ENCODE measurements around the gene RERG.

The RERG gene

GRCh38 chr12:15216036-15216889 lies 5.0 kb downstream of the RERG start:
- no peak for DNase-seq

DNA sequence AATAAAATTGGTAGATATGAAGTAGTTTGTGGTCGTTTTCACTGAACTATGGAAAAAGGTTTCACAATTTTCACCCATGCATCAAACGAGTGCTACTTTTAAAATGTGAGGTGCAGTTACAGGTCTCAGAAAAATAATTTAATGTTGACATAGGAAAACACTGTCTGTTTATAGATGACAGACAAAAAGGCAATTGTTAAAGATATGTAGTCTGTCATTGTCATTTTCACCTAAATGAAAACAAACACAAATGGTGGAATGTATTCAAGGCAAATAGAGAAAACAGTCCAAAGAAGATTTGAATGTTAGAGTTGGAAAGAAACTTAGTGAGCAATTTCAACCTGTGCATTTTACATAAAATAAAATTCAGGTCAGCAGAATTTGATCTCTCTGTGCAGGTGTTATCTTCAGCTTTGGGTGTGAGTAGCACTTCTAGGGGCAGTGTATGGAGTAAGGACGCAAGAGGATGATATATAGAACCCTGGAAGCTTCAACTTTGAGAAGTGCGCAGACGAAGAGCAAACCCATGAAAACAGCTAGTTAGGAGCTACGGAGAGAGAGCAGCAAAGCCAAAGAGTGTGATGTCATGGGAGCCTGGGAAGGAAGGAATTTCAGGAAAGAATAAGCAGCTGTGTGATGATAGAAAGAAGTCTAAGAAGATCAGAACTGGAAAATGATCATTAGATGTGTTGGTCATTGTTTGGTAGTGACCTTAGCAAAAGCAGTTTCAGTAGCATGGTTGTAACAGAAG lies 6.2 kb downstream of the RERG start:
- no peak for DNase-seq

- no peak for DNase-seq
These were observed 8.3 kb downstream of the RERG start for GRCh38 chr12:15212930-15213329.

DNA sequence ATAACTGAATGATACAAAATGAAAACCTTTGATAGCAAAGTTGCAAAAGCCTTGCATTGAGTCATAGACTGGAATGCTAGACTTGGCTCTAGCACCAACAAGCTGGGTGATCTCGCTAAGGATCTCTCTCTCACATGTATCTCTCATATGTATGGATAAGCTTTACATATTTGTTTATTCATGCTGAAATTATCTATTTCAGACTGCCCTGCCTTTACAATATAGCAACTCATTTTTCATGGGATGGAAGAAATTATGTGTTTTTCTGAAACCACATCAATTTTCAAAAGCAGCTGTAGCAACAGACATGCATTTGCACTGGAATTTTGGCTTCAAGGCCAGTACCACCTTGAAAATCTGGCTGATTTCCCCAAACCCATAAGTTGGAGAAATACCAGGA lies 11.4 kb downstream of the RERG start:
- no peak for DNase-seq

GRCh38 chr12:15208871-15209656 lies 12.2 kb downstream of the RERG start:
- DNase-seq, result no peak

GRCh38 chr12:15208140-15208539 lies 13.1 kb downstream of the RERG start:
- DNase-seq, result no peak

GRCh38 chr12:15206831-15207389 lies 14.3 kb downstream of the RERG start:
- no peak for DNase-seq

DNA sequence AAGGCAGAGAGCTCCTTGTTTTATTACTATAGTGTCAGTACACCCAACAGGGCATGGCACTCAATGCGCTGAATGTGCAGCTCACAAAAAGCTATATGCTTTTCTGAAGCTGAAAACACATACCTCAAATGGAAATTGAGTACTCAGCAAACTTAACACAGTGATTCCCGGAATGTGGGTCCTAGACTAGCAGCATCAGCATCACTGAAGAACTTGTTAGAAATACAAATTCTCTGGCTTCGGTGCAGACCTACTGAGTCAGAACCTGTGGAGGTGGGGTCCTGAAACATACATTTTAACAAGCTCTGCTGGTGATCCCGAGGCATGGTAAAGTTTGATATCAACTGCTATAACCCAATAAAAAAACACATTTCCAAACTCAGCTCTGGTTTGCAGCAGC lies 14.9 kb downstream of the RERG start:
- DNase-seq, result no peak

DNA sequence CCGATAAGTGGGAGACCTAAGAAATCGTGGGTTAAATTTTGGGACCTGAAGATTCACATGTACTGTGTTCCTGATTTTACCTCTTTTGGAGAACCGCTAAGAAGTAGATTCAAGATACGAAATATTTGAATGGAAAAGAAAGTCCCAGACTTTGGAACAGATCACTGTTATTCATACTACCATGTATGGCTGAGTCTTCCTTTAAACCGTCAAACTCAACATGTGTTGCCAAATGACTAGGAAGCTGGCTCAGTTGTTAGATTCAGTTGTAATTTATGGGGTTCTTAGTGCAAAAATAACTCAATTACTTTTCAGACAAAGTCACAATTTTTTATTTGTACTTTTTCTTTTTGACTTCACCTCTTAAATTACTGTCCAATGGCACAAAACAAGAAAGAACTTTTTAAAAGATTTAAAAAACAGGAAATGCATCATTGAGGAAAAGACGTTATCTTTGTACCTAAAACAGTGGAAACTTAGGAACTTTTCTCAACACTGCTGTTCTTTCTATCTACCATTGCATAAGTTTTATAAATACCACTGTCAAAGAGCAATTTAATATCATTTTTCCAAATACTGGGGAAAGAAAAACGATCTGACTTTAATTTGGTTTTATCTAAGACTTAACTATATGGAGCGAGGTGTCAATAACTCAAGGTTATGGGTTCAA lies 15.7 kb downstream of the RERG start:
- DNase-seq, result no peak

GRCh38 chr12:15201456-15201855 lies 19.8 kb downstream of the RERG start:
- no peak for DNase-seq

- DNase-seq, result no peak
These were observed 20.2 kb downstream of the RERG start for GRCh38 chr12:15201056-15201455.

GRCh38 chr12:15200641-15201040 lies 20.6 kb downstream of the RERG start:
- DNase-seq, result no peak

DNA sequence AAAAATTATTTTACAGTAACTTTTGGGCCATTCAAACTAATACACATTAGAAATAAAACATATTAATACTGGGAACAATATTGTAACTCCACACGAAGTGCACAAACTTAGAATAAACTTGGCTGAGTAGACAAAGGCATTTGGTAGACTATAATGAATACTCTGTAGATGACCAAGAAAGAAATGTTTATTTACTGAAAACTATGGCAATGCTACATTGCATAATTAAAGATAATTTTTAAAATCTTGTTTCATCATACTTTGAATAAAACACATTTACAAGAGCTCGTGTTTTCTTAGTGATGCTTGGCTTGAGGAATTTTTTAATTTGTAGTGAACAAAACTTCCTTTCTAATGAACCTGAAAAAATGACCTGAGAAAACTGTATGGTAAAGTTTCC lies 21.3 kb downstream of the RERG start:
- DNase-seq, result no peak

DNA sequence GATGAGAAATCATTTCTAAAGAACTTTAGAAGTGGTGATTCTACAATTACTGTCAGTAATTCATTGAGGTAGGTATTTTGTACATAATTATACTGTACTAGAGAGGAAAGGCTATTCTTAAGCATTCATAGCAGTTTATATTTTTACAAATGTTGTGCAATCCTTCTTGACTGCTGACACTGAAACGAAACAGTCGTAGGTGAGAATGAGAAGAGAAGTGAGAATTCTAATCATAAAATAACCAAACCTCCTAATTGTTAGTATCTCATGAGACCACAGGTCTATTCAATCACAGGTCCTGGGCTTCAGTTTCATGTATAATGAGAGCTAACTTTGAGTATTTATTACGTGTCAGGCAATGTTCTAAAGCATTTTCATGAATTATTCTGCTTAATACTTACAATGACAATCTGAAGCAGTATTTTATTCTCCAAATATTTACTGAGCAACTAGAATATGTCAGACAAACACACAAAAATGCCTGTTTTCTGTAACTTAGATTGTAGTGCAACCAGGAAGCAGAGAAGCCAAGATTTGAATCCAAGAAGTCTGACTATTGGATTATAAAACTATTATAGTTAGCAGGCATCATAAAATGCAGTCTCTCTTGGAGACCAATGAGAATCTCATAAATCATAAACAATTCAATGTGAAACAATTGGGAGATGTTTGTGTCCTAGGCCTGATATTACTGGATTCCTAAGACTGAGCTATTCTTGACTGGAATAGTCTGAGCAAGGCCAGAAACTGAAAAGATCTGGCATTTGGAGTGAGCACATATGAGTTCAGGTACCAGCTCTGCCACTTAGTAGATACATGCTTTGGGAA lies 24.3 kb downstream of the RERG start:
- no peak for DNase-seq

- no peak for DNase-seq
These were observed 25.0 kb downstream of the RERG start for GRCh38 chr12:15196221-15196620.

GRCh38 chr12:15194456-15195368 lies 26.5 kb downstream of the RERG start:
- no peak for DNase-seq

DNA sequence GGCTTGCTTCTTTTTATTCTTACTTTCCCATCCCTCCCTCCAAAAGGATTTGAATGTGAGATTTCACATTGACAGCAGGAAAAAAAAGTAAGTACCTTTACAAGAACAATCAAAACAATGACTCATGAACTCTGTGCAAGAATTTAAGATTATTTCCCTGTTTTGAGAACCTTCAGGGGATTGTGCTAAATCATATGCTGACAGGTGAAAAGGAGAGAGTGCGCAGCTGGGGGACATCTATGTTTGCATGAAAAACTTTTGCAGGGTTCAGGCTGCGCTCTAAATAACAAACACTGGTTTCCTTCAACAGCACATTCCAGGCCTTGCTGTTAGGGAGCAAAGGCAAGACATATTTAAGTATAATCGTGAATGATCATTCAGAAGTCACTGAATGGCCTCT lies 27.3 kb downstream of the RERG start:
- no peak for DNase-seq

GRCh38 chr12:15192720-15193119 lies 28.5 kb downstream of the RERG start:
- DNase-seq, result no peak

DNA sequence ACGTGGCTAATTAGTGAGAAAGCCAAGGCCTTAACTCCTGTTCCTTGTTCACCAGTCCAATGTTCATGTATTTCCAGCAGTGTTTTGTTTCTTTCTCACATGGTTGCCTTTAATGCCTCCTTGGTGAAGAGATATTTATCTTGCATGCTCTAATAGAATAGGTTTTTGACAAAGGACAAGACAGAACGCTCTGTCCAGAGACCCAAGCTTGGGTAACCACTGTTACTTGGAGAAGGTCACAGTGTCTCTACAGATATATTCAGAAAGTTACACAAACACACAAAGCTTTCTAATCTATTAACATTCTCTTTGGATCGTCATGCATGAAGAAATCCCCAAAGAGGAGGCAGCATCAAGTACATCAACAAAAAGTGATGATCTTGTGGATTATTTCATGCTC lies 33.1 kb downstream of the RERG start:
- DNase-seq, result no peak

DNA sequence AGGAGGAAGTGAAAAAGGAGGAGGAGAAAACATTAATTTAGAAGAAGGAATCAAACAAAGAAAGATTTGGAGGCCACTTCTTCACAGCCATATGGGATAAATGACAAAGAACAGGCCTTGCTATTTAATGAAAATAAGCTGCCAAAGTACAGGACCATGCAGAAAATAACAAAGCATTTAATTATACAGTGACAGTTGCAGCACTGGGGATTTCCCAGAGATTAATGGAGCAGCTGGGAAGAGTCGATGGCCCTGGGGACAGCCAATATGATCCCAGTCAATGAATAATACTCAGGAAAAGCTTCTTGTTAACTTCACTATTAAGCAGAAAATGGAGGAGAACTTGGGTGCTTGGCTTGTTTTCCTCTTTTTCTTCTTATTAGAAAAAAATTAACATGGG lies 34.6 kb downstream of the RERG start:
- DNase-seq, result no peak

GRCh38 chr12:15184484-15184883 lies 36.7 kb downstream of the RERG start:
- DNase-seq, result no peak

Data from GDM1 (cell line).